Activated CD8-positive, alpha-beta memory T cell treated with anti-CD3 and anti-CD28 coated beads for 1 hour (primary cell): ENCODE measurements around the gene SPOCK1.
"Not testable (repeated sequence)": the region's sequence is repeated elsewhere in the genome, so short reads cannot be mapped to it uniquely, and the experiment has no call there.

Source experiments
- DNase-seq, 2 donors: peaks; one replicate each; pipeline ENCODE4 v3.0.0-alpha.2; 2020; ENCODE audit warnings: low read depth in 1 of 2; ENCODE audit errors: extremely low read depth in 1 of 2

Gene SPOCK1

DNA sequence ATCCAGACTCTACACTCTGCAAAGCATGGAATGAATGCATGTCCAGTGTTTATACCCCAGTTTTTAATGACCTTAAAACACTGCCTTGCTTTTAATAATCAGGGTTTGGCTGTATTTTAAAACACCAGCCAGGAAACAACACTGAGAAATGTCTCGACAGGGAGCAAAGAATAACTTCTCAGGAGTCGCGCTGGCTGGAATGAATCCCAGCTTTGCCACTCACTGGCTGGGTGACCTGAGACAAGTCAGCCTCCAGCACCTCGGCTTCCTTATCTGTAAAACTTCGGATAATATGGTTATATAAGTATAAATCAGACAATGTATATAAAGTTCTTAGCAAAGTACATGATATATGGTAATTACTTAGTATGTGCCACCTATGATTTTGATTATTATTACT lies 505.0 kb downstream of the SPOCK1 start:
- no peak for DNase-seq

GRCh38 chr5:136992796-136993489 lies 506.2 kb downstream of the SPOCK1 start:
- no peak for DNase-seq

DNA sequence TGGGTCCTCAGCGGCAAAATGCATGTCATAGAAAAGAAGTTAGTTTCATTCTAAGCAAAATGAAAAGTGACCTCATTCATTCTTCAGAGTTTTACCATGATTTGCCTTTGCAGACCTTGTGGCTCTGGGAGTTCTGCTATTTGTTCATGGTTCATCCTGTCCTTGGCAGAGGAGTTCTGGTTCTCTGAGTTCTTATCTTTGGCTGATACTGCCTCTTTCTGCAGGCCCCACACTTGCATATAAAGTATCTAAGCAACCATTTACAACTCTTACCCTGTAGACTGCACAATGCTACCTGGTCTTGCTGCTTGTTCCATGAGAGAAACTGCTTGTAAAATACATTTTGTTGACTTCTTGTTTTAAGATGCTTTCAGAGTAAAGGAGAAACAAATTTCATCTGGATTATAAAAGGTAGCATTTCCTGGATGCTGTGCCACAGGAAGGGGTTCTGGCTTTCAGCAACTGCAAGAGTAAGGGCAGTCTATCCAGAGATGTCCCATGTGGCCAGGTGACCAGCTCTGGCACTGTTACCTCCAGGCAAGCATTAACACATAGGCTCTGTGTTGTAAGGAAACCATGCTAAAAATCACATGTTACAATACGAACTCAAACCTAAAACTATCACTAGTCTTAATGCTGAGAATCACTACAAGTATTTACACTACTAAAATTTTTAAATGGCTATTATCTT lies 513.2 kb downstream of the SPOCK1 start:
- DNase-seq = no peak

DNA sequence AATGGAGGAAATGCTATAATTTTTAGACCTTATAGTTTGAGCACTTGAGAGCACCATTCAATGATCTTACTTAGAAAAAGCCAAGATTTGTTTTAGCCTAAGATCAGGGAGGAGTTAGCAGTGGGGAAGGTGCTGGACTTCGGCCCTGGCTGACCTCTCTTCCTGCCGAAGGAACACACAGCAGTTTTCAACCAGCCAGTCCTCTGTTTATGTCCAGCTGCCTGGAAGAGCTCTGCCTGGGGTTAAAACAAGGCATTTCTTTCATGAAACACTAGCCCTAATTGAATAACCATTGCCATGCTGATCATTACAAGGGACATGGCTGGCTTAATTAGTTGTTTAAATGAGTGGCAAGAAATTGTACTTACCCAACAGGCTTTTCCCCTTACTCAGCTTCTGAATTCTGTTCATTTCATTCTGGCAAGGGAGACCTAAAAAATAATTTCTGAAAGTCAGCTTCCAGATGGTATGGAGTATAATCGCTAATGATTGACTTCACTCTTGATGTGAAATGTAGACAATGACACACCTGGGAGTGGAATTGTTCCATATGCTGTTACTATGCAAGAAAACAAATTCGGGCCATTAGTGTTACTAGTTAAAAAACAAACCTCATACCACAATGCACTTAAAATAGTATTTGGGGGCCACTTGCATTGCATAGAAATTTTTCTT lies 514.2 kb downstream of the SPOCK1 start:
- no peak for DNase-seq

GRCh38 chr5:136981936-136982335 lies 517.2 kb downstream of the SPOCK1 start:
- no peak for DNase-seq

GRCh38 chr5:136979131-136979530 lies 520.0 kb downstream of the SPOCK1 start:
- no peak for DNase-seq

- no peak for DNase-seq
Measured at GRCh38 chr5:136963504-136963903, 535.6 kb downstream of the SPOCK1 start.

GRCh38 chr5:136957428-136957827 lies 541.7 kb downstream of the SPOCK1 start:
- no peak for DNase-seq

GRCh38 chr5:136954142-136954541 lies 545.0 kb downstream of the SPOCK1 start:
- DNase-seq = not testable (repeated sequence)

- DNase-seq = not testable (repeated sequence)
Measured at GRCh38 chr5:136953346-136954069, 545.6 kb downstream of the SPOCK1 start.

DNA sequence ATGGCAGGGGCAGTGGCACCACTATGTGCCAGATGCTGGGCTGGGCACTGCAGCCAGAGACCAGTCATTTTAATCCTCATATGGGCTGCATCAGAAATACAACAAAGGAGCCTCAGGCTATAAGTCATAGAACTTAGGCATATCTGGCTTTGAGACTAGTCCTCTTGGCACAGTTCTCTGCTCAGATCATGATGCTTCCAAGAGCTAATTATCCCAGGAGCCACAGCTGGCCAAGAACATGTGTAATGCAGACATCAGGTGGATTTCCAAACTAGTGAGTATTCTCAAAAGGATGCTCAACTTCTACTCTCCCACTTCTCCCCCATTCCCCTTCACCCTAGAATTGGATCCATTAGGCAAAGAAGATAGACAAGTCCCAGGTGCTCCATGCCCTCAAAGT lies 571.6 kb downstream of the SPOCK1 start:
- DNase-seq = no peak

DNA sequence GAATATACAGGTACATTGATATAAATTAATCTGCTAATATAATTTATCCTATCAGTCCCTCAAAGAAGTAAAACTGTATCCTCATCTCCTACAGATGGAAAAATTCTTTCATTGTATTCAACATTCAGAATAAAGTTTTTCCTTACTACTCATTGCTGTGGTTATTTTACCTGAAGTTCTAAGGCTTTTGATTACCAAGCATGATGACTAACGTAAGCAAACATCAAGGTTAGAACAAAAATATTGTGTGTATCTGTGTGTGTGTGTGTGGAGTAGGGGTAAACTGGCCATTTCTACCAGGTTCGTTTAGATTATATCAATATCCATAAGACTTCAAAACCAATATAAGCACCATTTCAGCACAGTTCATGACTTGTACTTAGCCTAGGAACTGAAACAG lies 573.1 kb downstream of the SPOCK1 start:
- DNase-seq = no peak
